Rectal smooth muscle tissue (tissue), 1 donor: ENCODE results near the gene DCDC2.
"Not testable (repeated sequence)": the region's sequence is repeated elsewhere in the genome, so short reads cannot be mapped to it uniquely, and the experiment has no call there.

Source experiments
- H3K27ac ChIP-seq: one replicate; pipeline ENCODE4 v1.7.0; 2013; ENCODE audit warnings: low read depth, low read length, inconsistent platforms
- H3K27me3 ChIP-seq: one replicate; pipeline ENCODE4 v1.7.0; 2013; ENCODE audit warnings: low read length; ENCODE audit not compliant: control insufficient read depth, insufficient read depth
- H3K36me3 ChIP-seq: one replicate; pipeline ENCODE4 v1.7.0; 2013; ENCODE audit warnings: low read length; ENCODE audit not compliant: control insufficient read depth, insufficient read depth
- H3K4me1 ChIP-seq: one replicate; pipeline ENCODE4 v1.7.0; 2013; ENCODE audit warnings: low read length; ENCODE audit not compliant: control insufficient read depth, insufficient read depth
- H3K4me3 ChIP-seq: one replicate; pipeline ENCODE4 v1.7.0; 2013; ENCODE audit warnings: low read length
- H3K9ac ChIP-seq: one replicate; pipeline ENCODE4 v1.7.0; 2013; ENCODE audit warnings: low read length

DCDC2 gene

DNA sequence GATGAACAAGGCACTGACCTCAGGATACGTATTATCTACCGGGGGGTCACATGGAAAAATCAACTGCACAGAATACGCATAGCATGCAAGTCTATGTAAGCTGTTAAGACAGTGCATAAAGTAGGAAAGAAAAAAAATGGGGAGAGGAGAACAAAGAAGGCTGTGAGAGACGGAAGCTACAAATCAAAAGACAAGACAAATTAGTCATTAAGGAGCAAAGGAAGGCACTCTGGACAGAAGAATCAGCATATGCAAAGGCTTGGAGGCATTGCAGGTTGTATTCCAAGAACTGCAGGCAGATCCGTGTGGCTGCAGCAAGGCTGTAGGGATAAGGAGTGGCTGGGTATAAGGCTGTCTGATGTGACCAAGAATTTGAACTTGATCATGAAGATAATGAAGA lies 142.9 kb downstream of the DCDC2 start:
- Histone ChIP-seq H3K4me3 (no peak overlapping the region), H3K27ac (no peak overlapping the region), H3K36me3 (no peaks in the 10 kb centered on the region), H3K4me1 (no peaks in the 10 kb centered on the region), H3K9ac (no peak overlapping the region), H3K27me3 (no peaks in the 10 kb centered on the region)

DNA sequence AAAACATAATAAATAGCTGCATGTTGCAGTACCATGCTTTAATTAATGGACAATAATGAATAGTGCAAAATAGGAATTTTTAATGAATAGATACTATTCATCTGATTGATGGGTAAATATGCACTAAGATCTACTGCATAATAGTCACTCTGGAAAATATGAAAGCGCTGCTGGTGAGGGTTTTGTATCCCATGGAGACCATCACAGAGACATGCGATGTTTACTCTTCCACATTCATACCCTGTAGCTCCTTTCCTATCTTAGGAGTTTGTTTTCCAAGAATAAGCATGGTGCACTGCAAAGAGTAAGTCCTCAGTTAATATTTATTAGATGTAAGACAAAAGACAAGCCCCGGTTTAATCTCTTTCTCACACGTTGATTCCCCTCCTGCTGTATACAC lies 150.4 kb downstream of the DCDC2 start:
- Histone ChIP-seq H3K4me3 (no peak overlapping the region), H3K9ac (no peak overlapping the region), H3K36me3 (no peaks in the 10 kb centered on the region), H3K27me3 (no peaks in the 10 kb centered on the region), H3K27ac (no peak overlapping the region), H3K4me1 (no peaks in the 10 kb centered on the region)

DNA sequence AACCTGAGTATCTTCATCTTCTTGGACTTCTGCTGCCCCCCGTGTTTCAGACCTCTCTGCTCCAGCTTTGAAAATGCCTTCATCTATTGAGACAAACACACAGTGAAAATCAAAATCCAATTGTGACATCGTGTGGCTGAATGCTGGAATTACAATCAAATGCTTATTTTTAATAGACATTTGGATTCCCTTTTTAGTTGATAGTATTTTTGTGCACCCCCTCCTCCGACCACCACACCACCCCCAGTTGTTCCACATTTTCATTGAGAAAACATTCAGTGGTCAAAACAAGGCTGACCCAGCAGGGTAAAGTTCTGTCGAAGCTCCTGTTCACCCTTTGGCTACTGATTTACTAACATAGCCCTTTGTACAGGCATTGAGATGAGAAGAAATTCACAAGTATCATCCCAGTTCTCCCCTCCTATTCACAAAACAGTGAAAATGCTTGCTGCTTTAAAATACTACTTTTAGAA lies 152.8 kb downstream of the DCDC2 start:
- Histone ChIP-seq H3K27ac (no peak overlapping the region), H3K4me1 (no peaks in the 10 kb centered on the region), H3K36me3 (no peaks in the 10 kb centered on the region), H3K27me3 (no peaks in the 10 kb centered on the region), H3K4me3 (no peak overlapping the region), H3K9ac (no peak overlapping the region)

DNA sequence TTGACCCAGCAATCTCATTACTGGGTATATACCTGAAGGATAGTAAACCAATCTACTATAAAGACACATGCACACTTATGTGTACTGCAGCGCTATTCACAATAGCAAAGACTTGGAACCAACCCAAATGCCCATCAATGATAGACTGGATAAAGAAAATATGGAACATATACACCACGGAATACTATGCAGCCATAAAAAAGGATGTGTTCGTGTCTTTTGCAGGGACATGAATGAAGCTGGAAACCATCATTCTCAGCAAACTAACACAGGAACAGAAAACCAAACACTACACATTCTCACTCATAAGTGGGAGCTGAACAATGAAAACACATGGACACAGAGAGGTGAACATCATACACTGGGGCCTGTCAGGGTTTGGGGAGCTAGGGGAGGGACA lies 153.7 kb downstream of the DCDC2 start:
- not testable (repeated sequence) for H3K4me3 ChIP-seq, H3K27me3 ChIP-seq, H3K9ac ChIP-seq, H3K4me1 ChIP-seq, H3K36me3 ChIP-seq, H3K27ac ChIP-seq

DNA sequence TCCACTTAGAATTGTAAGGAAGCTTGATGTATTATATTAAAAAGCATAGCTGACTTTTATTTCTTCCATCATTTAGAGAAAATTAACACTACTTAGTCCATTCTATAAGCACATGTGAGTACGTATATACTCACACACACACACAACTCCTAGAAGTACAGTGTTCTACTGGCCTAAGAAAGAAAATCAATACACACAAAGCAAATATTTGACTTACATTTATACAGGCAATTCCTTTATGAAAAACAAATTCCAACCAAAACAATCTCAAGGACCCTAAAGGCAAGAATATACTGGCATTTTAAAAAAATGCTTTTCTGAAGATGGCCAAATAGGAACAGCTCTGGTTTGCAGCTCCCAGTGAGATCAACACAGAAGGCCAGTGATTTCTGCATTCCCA lies 160.0 kb downstream of the DCDC2 start:
- Histone ChIP-seq H3K4me1 (no peaks in the 10 kb centered on the region), H3K27me3 (no peaks in the 10 kb centered on the region), H3K27ac (no peak overlapping the region), H3K4me3 (no peak overlapping the region), H3K36me3 (no peaks in the 10 kb centered on the region), H3K9ac (no peak overlapping the region)

DNA sequence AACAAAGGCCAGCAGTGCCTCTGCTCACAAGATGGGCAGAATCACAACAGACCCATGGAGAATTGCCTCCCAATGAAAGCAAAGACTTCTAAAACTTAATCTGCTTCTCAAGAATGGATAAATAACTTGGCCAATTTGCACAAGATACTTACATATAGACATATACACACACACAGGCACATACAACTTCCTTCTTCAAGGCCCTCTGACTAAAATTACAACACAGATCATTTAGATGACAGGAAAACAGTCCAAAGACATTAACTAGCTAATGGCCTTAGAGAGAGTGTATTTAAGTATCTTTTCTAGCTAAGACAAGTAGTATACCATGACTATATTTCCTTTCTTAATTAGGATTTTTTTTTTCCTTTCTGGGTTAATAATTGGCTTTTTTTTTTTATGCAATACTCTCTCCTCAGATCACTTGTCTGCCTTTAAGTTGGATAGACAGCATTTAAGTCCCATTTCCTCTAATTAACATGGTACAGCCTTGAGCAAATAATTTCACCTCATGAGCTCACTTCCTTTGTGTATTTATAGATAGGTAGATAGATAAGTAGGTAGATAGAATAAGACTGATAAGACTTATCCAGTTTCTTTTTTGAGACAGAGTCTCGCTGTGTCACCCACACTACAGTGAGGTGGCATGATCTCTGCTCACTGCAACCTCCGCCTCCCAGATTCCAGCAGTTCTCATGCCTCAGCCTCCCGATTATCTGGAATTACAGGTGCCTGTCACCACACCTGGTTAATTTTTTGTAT lies 161.8 kb downstream of the DCDC2 start:
- no peaks in the 10 kb centered on the region for H3K36me3 ChIP-seq
- no peaks in the 10 kb centered on the region for H3K27me3 ChIP-seq
- no peak overlapping the region for H3K9ac ChIP-seq
- H3K27ac ChIP-seq, result no peak overlapping the region
- no peaks in the 10 kb centered on the region for H3K4me1 ChIP-seq
- H3K4me3 ChIP-seq, result no peak overlapping the region

GRCh38 chr6:24194978-24195700 lies 162.7 kb downstream of the DCDC2 start:
- Histone ChIP-seq H3K4me1 (no peaks in the 10 kb centered on the region), H3K36me3 (no peaks in the 10 kb centered on the region), H3K9ac (no peak overlapping the region), H3K27ac (no peak overlapping the region), H3K27me3 (no peaks in the 10 kb centered on the region), H3K4me3 (no peak overlapping the region)

- Histone ChIP-seq H3K4me1 (no peaks in the 10 kb centered on the region), H3K4me3 (no peak overlapping the region), H3K27ac (no peak overlapping the region), H3K9ac (no peak overlapping the region), H3K27me3 (no peaks in the 10 kb centered on the region), H3K36me3 (no peaks in the 10 kb centered on the region)
Observed at GRCh38 chr6:24193364-24193763, 164.5 kb downstream of the DCDC2 start.

DNA sequence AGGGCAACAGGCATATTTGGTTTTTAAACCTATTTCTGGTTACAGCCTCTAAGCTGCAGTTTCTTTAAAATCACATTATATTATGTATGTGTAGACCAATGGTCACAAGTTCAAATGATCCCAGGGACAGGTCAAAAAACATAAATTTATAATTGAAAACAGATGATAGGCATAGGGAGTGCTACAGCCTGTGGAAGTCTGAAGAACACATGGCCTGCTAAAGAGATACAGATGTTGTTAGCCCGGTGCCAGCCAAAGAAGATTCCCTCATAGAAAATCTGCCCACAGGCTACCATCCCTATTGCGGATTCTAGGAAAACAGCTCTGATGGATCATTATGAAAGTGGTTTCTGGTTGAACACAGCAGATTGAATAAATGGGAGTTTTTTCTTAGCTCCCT lies 166.5 kb downstream of the DCDC2 start:
- Histone ChIP-seq H3K4me3 (no peak overlapping the region), H3K9ac (no peak overlapping the region), H3K27ac (no peak overlapping the region), H3K4me1 (no peaks in the 10 kb centered on the region), H3K27me3 (no peaks in the 10 kb centered on the region), H3K36me3 (no peaks in the 10 kb centered on the region)

DNA sequence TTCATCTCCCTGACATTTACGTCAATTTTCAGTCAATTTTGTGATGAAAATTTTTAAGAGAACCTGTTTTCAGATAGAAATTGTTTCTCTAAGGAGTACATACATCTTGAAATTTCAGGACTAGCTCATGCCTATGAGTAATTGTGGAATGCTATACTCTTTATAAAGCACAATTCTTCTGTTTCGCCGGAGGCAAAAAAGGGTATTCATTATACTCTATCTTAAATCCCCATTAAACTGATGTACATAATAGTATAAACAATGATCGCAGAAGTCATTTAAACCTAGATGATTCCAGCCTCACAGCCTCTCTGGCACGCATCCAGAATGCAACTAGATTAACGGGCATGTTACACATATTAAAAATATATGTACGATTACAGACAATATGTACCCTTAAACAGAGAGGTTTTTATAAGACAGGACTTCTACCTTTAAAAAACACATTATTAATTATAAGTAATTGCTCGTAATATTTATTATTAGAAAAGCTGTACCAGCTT lies 169.2 kb downstream of the DCDC2 start:
- Histone ChIP-seq H3K36me3 (no peaks in the 10 kb centered on the region), H3K9ac (no peak overlapping the region), H3K27me3 (no peaks in the 10 kb centered on the region), H3K4me1 (no peaks in the 10 kb centered on the region), H3K27ac (no peak overlapping the region), H3K4me3 (no peak overlapping the region)

GRCh38 chr6:24187965-24188577 lies 169.8 kb downstream of the DCDC2 start:
- Histone ChIP-seq H3K27ac (no peak overlapping the region), H3K36me3 (no peaks in the 10 kb centered on the region), H3K9ac (no peak overlapping the region), H3K4me3 (no peak overlapping the region), H3K4me1 (no peaks in the 10 kb centered on the region), H3K27me3 (no peaks in the 10 kb centered on the region)

GRCh38 chr6:24186349-24186748 lies 171.5 kb downstream of the DCDC2 start:
- no peaks in the 10 kb centered on the region for H3K4me1 ChIP-seq
- H3K9ac ChIP-seq, result no peak overlapping the region
- H3K27ac ChIP-seq, result no peak overlapping the region
- no peak overlapping the region for H3K4me3 ChIP-seq
- H3K27me3 ChIP-seq, result no peaks in the 10 kb centered on the region
- H3K36me3 ChIP-seq, result no peaks in the 10 kb centered on the region
